Measurements from ENCODE around the gene GGTLC1. TPM values are rescaled to one million over a fixed set of nuclear protein-coding genes. Genes with fewer than 3 reads are reported as not detected.
"Not testable (repeated sequence)": the region's sequence is repeated elsewhere in the genome, so short reads cannot be mapped to it uniquely, and the experiment has no call there.

Gene GGTLC1
- polyA plus RNA-seq (2013, experiment 1 of 2; ENCODE audit: insufficient read length): not detected
- polyA plus RNA-seq (2013, experiment 2 of 2; ENCODE audit: insufficient read length): not detected

- DNase-seq: no peak
Measured at GRCh38 chr20:23988561-23988960, at the start of gene GGTLC1. Gene GGTLC1, minus strand, starts transcription at chr20:23988779. Its CDS starts 2,168 bp downstream, at chr20:23986611.

- no peak for DNase-seq
Measured at GRCh38 chr20:24034820-24035219, 46.2 kb upstream of the GGTLC1 start.

- no peak for DNase-seq
Measured at GRCh38 chr20:24033565-24033964, 45.0 kb upstream of the GGTLC1 start.

GRCh38 chr20:24033151-24033550, 44.6 kb upstream of the GGTLC1 start:
- no peak for DNase-seq

GRCh38 chr20:24032400-24032898, 43.9 kb upstream of the GGTLC1 start:
- no peak for DNase-seq

- no peak for DNase-seq
Measured at GRCh38 chr20:24027229-24027628, 38.6 kb upstream of the GGTLC1 start.

GRCh38 chr20:24022621-24023180, 34.1 kb upstream of the GGTLC1 start:
- no peak for DNase-seq

GRCh38 chr20:24018796-24019195, 30.2 kb upstream of the GGTLC1 start:
- peak; percentile 9 for DNase-seq

GRCh38 chr20:24017458-24017755, 28.8 kb upstream of the GGTLC1 start:
- peak; percentile 13 for DNase-seq

- no peak for DNase-seq
Measured at GRCh38 chr20:24016607-24017457, 28.3 kb upstream of the GGTLC1 start.

GRCh38 chr20:24013953-24014352, 25.4 kb upstream of the GGTLC1 start:
- DNase-seq: no peak

GRCh38 chr20:24011282-24011681, 22.7 kb upstream of the GGTLC1 start:
- DNase-seq: no peak

GRCh38 chr20:24007758-24008157, 19.2 kb upstream of the GGTLC1 start:
- no peak for DNase-seq

GRCh38 chr20:24007073-24007595, 18.6 kb upstream of the GGTLC1 start:
- no peak for DNase-seq

- no peak for DNase-seq
Measured at GRCh38 chr20:24006626-24007025, 18.0 kb upstream of the GGTLC1 start.

GRCh38 chr20:24004471-24004870, 15.9 kb upstream of the GGTLC1 start:
- DNase-seq: no peak

GRCh38 chr20:24002896-24003295, 14.3 kb upstream of the GGTLC1 start:
- no peak for DNase-seq

- DNase-seq: no peak
Measured at GRCh38 chr20:24001712-24002405, 13.3 kb upstream of the GGTLC1 start.

GRCh38 chr20:23998844-23999243, 10.3 kb upstream of the GGTLC1 start:
- DNase-seq: no peak

- no peak for DNase-seq
Measured at GRCh38 chr20:23998392-23998791, 9.8 kb upstream of the GGTLC1 start.

- DNase-seq: peak; percentile 34
Measured at GRCh38 chr20:23995905-23996666, 7.5 kb upstream of the GGTLC1 start.

GRCh38 chr20:23995291-23995690, 6.7 kb upstream of the GGTLC1 start:
- not testable (repeated sequence) for DNase-seq

Measured in fibroblast of skin of scalp (primary cell).